ENCODE measurements around the gene TOPBP1.

The TOPBP1 gene

GRCh38 chr3:133629146-133629545 is 32.6 kb downstream of the TOPBP1 start:
- Histone ChIP-seq H3K9ac (ENCODE audit: low read length) (no peak overlapping the region), H3K36me3 (ENCODE audit: control insufficient read depth, insufficient read depth, low read length) (no peaks in the 10 kb centered on the region), H3K27me3 (ENCODE audit: control insufficient read depth, insufficient read depth, low read length) (no peaks in the 10 kb centered on the region), H3K9me3 (ENCODE audit: control insufficient read depth, low read length) (no peaks in the 10 kb centered on the region), H3K4me1 (ENCODE audit: control insufficient read depth, insufficient read depth, low read length) (no peaks in the 10 kb centered on the region), H3K4me3 (ENCODE audit: low read length) (no peak overlapping the region)

GRCh38 chr3:133627789-133628188 is 34.0 kb downstream of the TOPBP1 start:
- no peaks in the 10 kb centered on the region for H3K4me1 ChIP-seq (ENCODE audit: control insufficient read depth, insufficient read depth, low read length)
- H3K27me3 ChIP-seq (ENCODE audit: control insufficient read depth, insufficient read depth, low read length), result no peaks in the 10 kb centered on the region
- H3K9ac ChIP-seq (ENCODE audit: low read length), result no peak overlapping the region
- no peak overlapping the region for H3K4me3 ChIP-seq (ENCODE audit: low read length)
- no peaks in the 10 kb centered on the region for H3K9me3 ChIP-seq (ENCODE audit: control insufficient read depth, low read length)
- no peaks in the 10 kb centered on the region for H3K36me3 ChIP-seq (ENCODE audit: control insufficient read depth, insufficient read depth, low read length)

GRCh38 chr3:133620066-133620784 is 41.5 kb downstream of the TOPBP1 start:
- no peaks in the 10 kb centered on the region for H3K4me1 ChIP-seq (ENCODE audit: control insufficient read depth, insufficient read depth, low read length)
- H3K36me3 ChIP-seq (ENCODE audit: control insufficient read depth, insufficient read depth, low read length), result no peaks in the 10 kb centered on the region
- H3K9me3 ChIP-seq (ENCODE audit: control insufficient read depth, low read length), result no peaks in the 10 kb centered on the region
- no peaks in the 10 kb centered on the region for H3K27me3 ChIP-seq (ENCODE audit: control insufficient read depth, insufficient read depth, low read length)
- no peak overlapping the region for H3K9ac ChIP-seq (ENCODE audit: low read length)
- no peak overlapping the region for H3K4me3 ChIP-seq (ENCODE audit: low read length)

- H3K36me3 ChIP-seq (ENCODE audit: control insufficient read depth, insufficient read depth, low read length), result no peaks in the 10 kb centered on the region
- no peaks in the 10 kb centered on the region for H3K9me3 ChIP-seq (ENCODE audit: control insufficient read depth, low read length)
- no peaks in the 10 kb centered on the region for H3K27me3 ChIP-seq (ENCODE audit: control insufficient read depth, insufficient read depth, low read length)
- no peak overlapping the region for H3K4me3 ChIP-seq (ENCODE audit: low read length)
- no peaks in the 10 kb centered on the region for H3K4me1 ChIP-seq (ENCODE audit: control insufficient read depth, insufficient read depth, low read length)
- no peak overlapping the region for H3K9ac ChIP-seq (ENCODE audit: low read length)
Observed at GRCh38 chr3:133611534-133611933, 50.2 kb downstream of the TOPBP1 start.

- Histone ChIP-seq H3K27me3 (ENCODE audit: control insufficient read depth, insufficient read depth, low read length) (no peaks in the 10 kb centered on the region), H3K4me3 (ENCODE audit: low read length) (no peak overlapping the region), H3K9ac (ENCODE audit: low read length) (no peak overlapping the region), H3K4me1 (ENCODE audit: control insufficient read depth, insufficient read depth, low read length) (no peaks in the 10 kb centered on the region), H3K36me3 (ENCODE audit: control insufficient read depth, insufficient read depth, low read length) (no peaks in the 10 kb centered on the region), H3K9me3 (ENCODE audit: control insufficient read depth, low read length) (no peaks in the 10 kb centered on the region)
Observed at GRCh38 chr3:133610031-133610430, 51.7 kb downstream of the TOPBP1 start.

- Histone ChIP-seq H3K27me3 (ENCODE audit: control insufficient read depth, insufficient read depth, low read length) (no peaks in the 10 kb centered on the region), H3K9me3 (ENCODE audit: control insufficient read depth, low read length) (no peaks in the 10 kb centered on the region), H3K4me1 (ENCODE audit: control insufficient read depth, insufficient read depth, low read length) (no peaks in the 10 kb centered on the region), H3K4me3 (ENCODE audit: low read length) (no peak overlapping the region), H3K9ac (ENCODE audit: low read length) (no peak overlapping the region), H3K36me3 (ENCODE audit: control insufficient read depth, insufficient read depth, low read length) (no peaks in the 10 kb centered on the region)
Observed at GRCh38 chr3:133608388-133608787, 53.4 kb downstream of the TOPBP1 start.

- Histone ChIP-seq H3K36me3 (ENCODE audit: control insufficient read depth, insufficient read depth, low read length) (no peaks in the 10 kb centered on the region), H3K4me3 (ENCODE audit: low read length) (no peak overlapping the region), H3K27me3 (ENCODE audit: control insufficient read depth, insufficient read depth, low read length) (no peaks in the 10 kb centered on the region)
Observed at GRCh38 chr3:133607816-133608215, 53.9 kb downstream of the TOPBP1 start.

GRCh38 chr3:133606902-133607301 is 54.8 kb downstream of the TOPBP1 start:
- H3K9me3 ChIP-seq (ENCODE audit: control insufficient read depth, low read length), result no peaks in the 10 kb centered on the region
- no peaks in the 10 kb centered on the region for H3K27me3 ChIP-seq (ENCODE audit: control insufficient read depth, insufficient read depth, low read length)
- no peak overlapping the region for H3K9ac ChIP-seq (ENCODE audit: low read length)
- no peaks in the 10 kb centered on the region for H3K36me3 ChIP-seq (ENCODE audit: control insufficient read depth, insufficient read depth, low read length)
- H3K4me1 ChIP-seq (ENCODE audit: control insufficient read depth, insufficient read depth, low read length), result no peaks in the 10 kb centered on the region
- no peak overlapping the region for H3K4me3 ChIP-seq (ENCODE audit: low read length)

More at GRCh38 chr3:133607816-133608215, 53.9 kb downstream of the TOPBP1 start:
- Histone ChIP-seq H3K9ac (ENCODE audit: low read length) (no peak overlapping the region), H3K9me3 (ENCODE audit: control insufficient read depth, low read length) (no peaks in the 10 kb centered on the region), H3K4me1 (ENCODE audit: control insufficient read depth, insufficient read depth, low read length) (no peaks in the 10 kb centered on the region)

- Histone ChIP-seq H3K9ac (ENCODE audit: low read length) (no peak overlapping the region), H3K27me3 (ENCODE audit: control insufficient read depth, insufficient read depth, low read length) (no peaks in the 10 kb centered on the region), H3K9me3 (ENCODE audit: control insufficient read depth, low read length) (no peaks in the 10 kb centered on the region), H3K36me3 (ENCODE audit: control insufficient read depth, insufficient read depth, low read length) (no peaks in the 10 kb centered on the region), H3K4me3 (ENCODE audit: low read length) (no peak overlapping the region), H3K4me1 (ENCODE audit: control insufficient read depth, insufficient read depth, low read length) (no peaks in the 10 kb centered on the region)
Observed at GRCh38 chr3:133606342-133606741, 55.4 kb downstream of the TOPBP1 start.

GRCh38 chr3:133600572-133601081 is 61.1 kb downstream of the TOPBP1 start:
- Histone ChIP-seq H3K4me3 (ENCODE audit: low read length) (no peak overlapping the region), H3K9me3 (ENCODE audit: control insufficient read depth, low read length) (no peaks in the 10 kb centered on the region), H3K9ac (ENCODE audit: low read length) (no peak overlapping the region), H3K4me1 (ENCODE audit: control insufficient read depth, insufficient read depth, low read length) (no peaks in the 10 kb centered on the region), H3K36me3 (ENCODE audit: control insufficient read depth, insufficient read depth, low read length) (no peaks in the 10 kb centered on the region), H3K27me3 (ENCODE audit: control insufficient read depth, insufficient read depth, low read length) (no peaks in the 10 kb centered on the region)

GRCh38 chr3:133599280-133599679 is 62.5 kb downstream of the TOPBP1 start:
- Histone ChIP-seq H3K9ac (ENCODE audit: low read length) (no peak overlapping the region), H3K27me3 (ENCODE audit: control insufficient read depth, insufficient read depth, low read length) (no peaks in the 10 kb centered on the region), H3K4me3 (ENCODE audit: low read length) (no peak overlapping the region), H3K9me3 (ENCODE audit: control insufficient read depth, low read length) (no peaks in the 10 kb centered on the region), H3K36me3 (ENCODE audit: control insufficient read depth, insufficient read depth, low read length) (no peaks in the 10 kb centered on the region), H3K4me1 (ENCODE audit: control insufficient read depth, insufficient read depth, low read length) (no peaks in the 10 kb centered on the region)

GRCh38 chr3:133598405-133598804 is 63.3 kb downstream of the TOPBP1 start:
- no peak overlapping the region for H3K9ac ChIP-seq (ENCODE audit: low read length)
- no peaks in the 10 kb centered on the region for H3K36me3 ChIP-seq (ENCODE audit: control insufficient read depth, insufficient read depth, low read length)
- H3K27me3 ChIP-seq (ENCODE audit: control insufficient read depth, insufficient read depth, low read length), result no peaks in the 10 kb centered on the region
- H3K4me1 ChIP-seq (ENCODE audit: control insufficient read depth, insufficient read depth, low read length), result no peaks in the 10 kb centered on the region
- H3K9me3 ChIP-seq (ENCODE audit: control insufficient read depth, low read length), result no peaks in the 10 kb centered on the region
- H3K4me3 ChIP-seq (ENCODE audit: low read length), result no peak overlapping the region
